ENCODE results near the gene THEM4. TPM values are rescaled to one million over a fixed set of nuclear protein-coding genes. Genes with fewer than 3 reads are reported as not detected.
"Not testable (repeated sequence)": the region's sequence is repeated elsewhere in the genome, so short reads cannot be mapped to it uniquely, and the experiment has no call there.

THEM4 gene
- total and polyA plus RNA-seq, 8 donors = 6.1 to 27.8 (median 8.4) TPM

DNA sequence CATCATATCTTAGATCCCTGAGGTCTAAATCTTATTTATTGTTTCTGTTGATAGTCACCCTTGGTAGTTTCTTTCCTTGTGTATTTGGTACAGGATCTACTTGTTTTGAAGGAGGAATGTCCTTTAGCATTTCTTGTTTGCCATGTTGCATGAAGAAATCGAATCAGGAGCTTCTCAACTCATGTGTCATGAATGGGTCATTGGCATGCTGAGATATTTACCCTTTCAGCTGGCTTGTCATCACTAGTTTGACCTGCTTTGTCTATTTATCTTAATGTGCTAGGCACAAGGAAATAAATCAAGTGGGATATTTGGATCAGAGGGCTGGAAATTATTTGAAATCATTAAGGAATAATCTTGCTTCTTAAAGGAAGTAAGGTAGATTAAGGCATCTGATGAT, 23.8 kb downstream of the THEM4 start:
- no peaks in the 10 kb centered on the region for H3K9me3 ChIP-seq
- DNase-seq = no peak
- WGBS, 2 donors = 73 to 76% methylated on average over 1 of the region's 1 CpG
- no peaks in the 10 kb centered on the region for H3K4me1 ChIP-seq
- intact Hi-C loops (cut with DNase I) = no loop called here
- TF ChIP-seq, protein P1, sequence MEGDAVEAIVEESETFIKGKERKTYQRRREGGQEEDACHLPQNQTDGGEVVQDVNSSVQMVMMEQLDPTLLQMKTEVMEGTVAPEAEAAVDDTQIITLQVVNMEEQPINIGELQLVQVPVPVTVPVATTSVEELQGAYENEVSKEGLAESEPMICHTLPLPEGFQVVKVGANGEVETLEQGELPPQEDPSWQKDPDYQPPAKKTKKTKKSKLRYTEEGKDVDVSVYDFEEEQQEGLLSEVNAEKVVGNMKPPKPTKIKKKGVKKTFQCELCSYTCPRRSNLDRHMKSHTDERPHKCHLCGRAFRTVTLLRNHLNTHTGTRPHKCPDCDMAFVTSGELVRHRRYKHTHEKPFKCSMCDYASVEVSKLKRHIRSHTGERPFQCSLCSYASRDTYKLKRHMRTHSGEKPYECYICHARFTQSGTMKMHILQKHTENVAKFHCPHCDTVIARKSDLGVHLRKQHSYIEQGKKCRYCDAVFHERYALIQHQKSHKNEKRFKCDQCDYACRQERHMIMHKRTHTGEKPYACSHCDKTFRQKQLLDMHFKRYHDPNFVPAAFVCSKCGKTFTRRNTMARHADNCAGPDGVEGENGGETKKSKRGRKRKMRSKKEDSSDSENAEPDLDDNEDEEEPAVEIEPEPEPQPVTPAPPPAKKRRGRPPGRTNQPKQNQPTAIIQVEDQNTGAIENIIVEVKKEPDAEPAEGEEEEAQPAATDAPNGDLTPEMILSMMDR (IDR thresholded peaks at IDR 0.05) = no peak
- H3K36me3 ChIP-seq = peaks cover 0 to 5% (median 5%) of the 10 kb centered on the region in 3 donors
- ATAC-seq = no peak
- no peak for FAIRE-seq
- H3K4me3 ChIP-seq = no peak overlapping the region
- H3K27ac ChIP-seq = no peak overlapping the region
- H3K27me3 ChIP-seq = no peaks in the 10 kb centered on the region

DNA sequence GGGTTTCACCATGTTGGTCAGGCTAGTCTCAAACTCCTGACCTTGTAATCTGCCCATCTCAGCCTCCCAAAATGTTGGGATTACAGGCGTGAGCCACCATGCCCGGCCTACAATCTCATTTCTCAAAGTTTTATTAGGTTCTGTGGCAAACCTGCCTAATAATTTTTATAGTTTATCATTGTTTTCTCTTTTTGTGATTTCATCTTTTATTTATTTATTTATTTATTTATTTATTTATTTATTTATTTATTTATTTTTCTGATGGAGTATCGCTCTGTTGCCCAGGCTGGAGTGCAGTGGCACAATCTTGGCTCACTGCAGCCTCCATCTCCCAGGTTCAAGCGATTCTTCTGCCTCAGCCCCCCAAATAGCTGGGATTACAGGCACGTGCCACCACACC, 24.4 kb downstream of the THEM4 start:
- H3K9me3 ChIP-seq; ATAC-seq; H3K4me3 ChIP-seq; intact Hi-C loops (cut with DNase I); DNase-seq; H3K27me3 ChIP-seq; H3K27ac ChIP-seq; H3K36me3 ChIP-seq; FAIRE-seq; H3K4me1 ChIP-seq: not testable (repeated sequence)
- WGBS, 2 donors = 98 to 99% methylated on average over 5 of the region's 5 CpGs

DNA sequence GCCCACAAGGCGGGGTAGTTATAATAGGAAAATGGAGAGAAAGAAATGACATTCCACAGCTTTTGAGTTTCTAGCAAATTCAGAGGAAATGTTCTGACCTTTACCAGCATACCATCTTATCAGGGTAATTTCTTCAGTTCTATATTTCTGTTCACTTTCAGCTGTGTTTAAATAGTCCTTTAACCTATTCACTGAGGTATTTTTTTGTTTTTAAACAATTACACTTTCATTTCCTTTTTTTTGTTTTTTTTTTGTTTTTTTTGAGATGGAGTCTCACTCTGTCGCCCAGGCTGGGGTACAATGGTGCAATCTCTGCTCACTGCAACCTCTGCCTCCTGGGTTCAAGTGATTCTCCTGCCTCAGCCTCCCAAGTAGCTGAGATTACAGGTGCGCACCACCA, 24.9 kb downstream of the THEM4 start:
- H3K27ac ChIP-seq; DNase-seq; H3K9me3 ChIP-seq; H3K4me1 ChIP-seq; H3K27me3 ChIP-seq; ATAC-seq; intact Hi-C loops (cut with DNase I); H3K36me3 ChIP-seq; H3K4me3 ChIP-seq; FAIRE-seq: not testable (repeated sequence)
- 94 to 97% methylated on average over 3 of the region's 3 CpGs for WGBS, 2 donors

DNA sequence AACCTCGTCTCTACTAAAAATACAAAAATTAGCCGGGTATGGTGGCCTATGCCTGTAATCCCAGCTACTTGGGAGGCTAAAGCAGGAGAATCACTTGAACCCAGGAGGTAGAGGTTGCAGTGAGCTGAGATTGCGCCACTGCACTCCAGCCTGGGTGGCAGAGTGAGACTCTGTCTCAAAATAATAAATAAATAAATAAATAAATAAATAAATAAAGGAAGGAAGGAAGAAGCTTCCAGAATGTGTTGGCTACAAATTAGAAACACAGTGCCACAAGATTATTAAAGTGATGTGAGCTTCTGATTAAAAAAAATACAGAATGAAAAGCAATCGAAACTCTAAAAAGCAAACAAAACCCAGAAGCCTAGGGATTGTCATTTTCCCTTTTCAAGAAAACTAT, 25.4 kb downstream of the THEM4 start:
- DNase-seq; ATAC-seq; H3K27me3 ChIP-seq; intact Hi-C loops (cut with DNase I); H3K27ac ChIP-seq; FAIRE-seq; H3K36me3 ChIP-seq; H3K4me3 ChIP-seq; H3K9me3 ChIP-seq; H3K4me1 ChIP-seq: not testable (repeated sequence)
- 85 to 95% methylated on average over 4 of the region's 4 CpGs for WGBS, 2 donors

DNA sequence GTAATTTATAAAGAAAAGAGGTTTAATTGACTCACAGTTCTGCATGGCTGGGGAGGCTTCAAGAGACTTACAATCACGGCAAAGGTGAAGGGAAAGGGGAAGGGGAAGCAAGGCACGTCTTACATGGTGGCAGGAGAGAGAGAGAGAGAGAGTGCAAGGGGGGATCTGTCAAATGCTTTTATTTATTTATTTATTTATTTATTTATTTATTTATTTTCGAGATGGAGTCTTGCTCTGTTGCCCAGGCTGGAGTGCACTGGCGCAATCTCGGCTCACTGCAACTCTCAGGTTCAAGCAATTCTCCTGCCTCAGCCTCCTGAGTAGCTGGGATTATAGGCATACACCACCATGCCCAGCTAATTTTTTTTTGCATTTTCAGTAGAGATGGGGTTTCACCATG, 26.4 kb downstream of the THEM4 start:
- WGBS, 2 donors = 92 to 96% methylated on average over 5 of the region's 5 CpGs
- DNase-seq; H3K27me3 ChIP-seq; intact Hi-C loops (cut with DNase I); H3K27ac ChIP-seq; H3K36me3 ChIP-seq; FAIRE-seq; H3K4me3 ChIP-seq; H3K9me3 ChIP-seq; ATAC-seq; H3K4me1 ChIP-seq: not testable (repeated sequence)

DNA sequence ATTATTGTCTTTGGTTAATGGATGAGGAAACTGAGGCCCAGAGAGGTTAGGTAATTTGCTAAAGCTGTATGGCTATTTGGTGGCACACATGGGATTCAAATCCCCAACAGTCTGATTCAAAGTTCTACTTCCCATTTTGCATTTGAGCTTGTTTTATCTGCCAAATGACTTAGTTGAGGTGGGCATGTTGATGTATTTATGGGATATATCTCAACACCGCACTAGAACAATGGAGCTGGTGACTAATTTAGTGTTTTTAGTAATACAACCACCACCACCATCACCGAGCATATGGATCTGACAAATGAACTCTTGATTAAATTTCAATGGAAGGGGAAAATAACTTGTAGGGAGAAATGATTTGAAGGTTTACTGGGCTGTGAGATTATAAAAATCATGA, 26.8 kb downstream of the THEM4 start:
- DNase-seq (no peak), ATAC-seq (no peak), FAIRE-seq (no peak)
- Histone ChIP-seq H3K9me3 (no peaks in the 10 kb centered on the region), H3K36me3 (peaks cover 0 to 3% (median 1%) of the 10 kb centered on the region in 3 donors), H3K4me1 (no peaks in the 10 kb centered on the region), H3K27ac (no peak overlapping the region), H3K27me3 (no peaks in the 10 kb centered on the region), H3K4me3 (no peak overlapping the region)
- intact Hi-C loops (cut with DNase I) = no loop called here
- 93 to 96% methylated on average over 2 of the region's 2 CpGs for WGBS, 2 donors
- TF ChIP-seq, protein P1 (IDR thresholded peaks at IDR 0.05) = no peak

DNA sequence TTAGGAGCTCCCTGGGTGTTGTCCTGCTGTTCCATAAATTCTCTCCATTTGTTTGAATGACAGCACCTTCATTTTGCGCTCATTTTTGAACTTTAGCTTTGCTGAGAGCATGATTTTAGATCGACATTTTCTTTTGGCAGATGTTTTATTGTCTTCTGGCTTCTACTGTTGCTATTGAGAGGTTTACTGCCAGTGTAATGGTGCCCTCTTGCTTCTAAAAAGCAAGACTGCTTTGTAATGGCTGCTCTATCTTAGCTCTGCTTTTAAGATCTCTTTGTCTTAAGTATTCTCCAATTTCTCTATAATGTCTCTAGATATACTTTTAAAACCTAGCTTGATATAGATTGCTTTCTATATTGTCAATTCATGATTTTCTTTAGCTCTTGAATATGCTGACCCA, 27.8 kb downstream of the THEM4 start:
- Histone ChIP-seq H3K9me3 (no peaks in the 10 kb centered on the region), H3K4me1 (no peaks in the 10 kb centered on the region), H3K27me3 (no peaks in the 10 kb centered on the region), H3K27ac (no peak overlapping the region), H3K4me3 (no peak overlapping the region), H3K36me3 (peaks cover 0 to 3% (median 0%) of the 10 kb centered on the region in 3 donors)
- FAIRE-seq (no peak), ATAC-seq (peak in 1 of 4 donors; percentile 46), DNase-seq (no peak)
- TF ChIP-seq, protein P1 (IDR thresholded peaks at IDR 0.05) = no peak
- 50% methylated on average over 2 of the region's 2 CpGs for WGBS, 2 donors
- intact Hi-C loops (cut with DNase I) = no loop called here
